K562 (cell line): ENCODE measurements around the gene CCDC9. TPM values are rescaled to one million over a fixed set of nuclear protein-coding genes. Genes with fewer than 3 reads are reported as not detected.

Experiments used
- DNMT1 ChIP-seq: fragments of 450-650 bp; IDR thresholded peaks from 2 replicates; pipeline ENCODE4 v1.6.1; 2016; ENCODE audit warnings: antibody characterized with exemption, mild to moderate bottlenecking
- FOXP1 ChIP-seq: sonication (generic); formaldehyde crosslinking; IDR thresholded peaks from 2 replicates; pipeline ENCODE4 v1.8.0; 2022; ENCODE audit warnings: mild to moderate bottlenecking, missing genetic modification reagents
- MCM2 ChIP-seq: fragments of 450-650 bp; IDR thresholded peaks from 2 replicates; pipeline ENCODE4 v1.6.1; 2017; ENCODE audit warnings: low read depth, mild to moderate bottlenecking
- NBN ChIP-seq: fragments of 450-650 bp; IDR thresholded peaks from 2 replicates; pipeline ENCODE4 v1.6.1; 2016; ENCODE audit warnings: low read depth, mild to moderate bottlenecking
- POLR2B ChIP-seq: fragments of 450-650 bp; IDR thresholded peaks from 2 replicates; pipeline ENCODE4 v1.6.1; 2018; ENCODE audit warnings: low read depth; ENCODE audit not compliant: partially characterized antibody
- SNRNP70 ChIP-seq: fragments of 200-400 bp; formaldehyde crosslinking; optimal IDR thresholded peaks from 2 replicates; pipeline ENCODE3; 2017; ENCODE audit warnings: low read depth, low read length
- ZFP30 ChIP-seq: fragments of 250-450 bp; sonication (Bioruptor Pico); IDR thresholded peaks from 2 replicates; pipeline ENCODE4 v1.8.0; 2022; ENCODE audit warnings: moderate library complexity, mild to moderate bottlenecking, inconsistent platforms, borderline replicate concordance
- ZNF232 ChIP-seq: sonication (generic); formaldehyde crosslinking; IDR thresholded peaks from 2 replicates; pipeline ENCODE4 v1.8.0; 2022; ENCODE audit warnings: mild to moderate bottlenecking, missing genetic modification reagents
- ZNF707 ChIP-seq: fragments of 250-450 bp; sonication (Bioruptor Pico); conservative IDR thresholded peaks from 2 replicates; pipeline ENCODE4 v1.8.0; 2022; ENCODE audit warnings: inconsistent platforms, mild to moderate bottlenecking, moderate library complexity
- ZNF778 ChIP-seq: fragments of 450-650 bp; formaldehyde crosslinking; IDR thresholded peaks from 2 replicates; pipeline ENCODE4 v1.4.0; 2020; ENCODE audit warnings: mild to moderate bottlenecking, moderate library complexity
- ZNF780A ChIP-seq: fragments of 250-450 bp; sonication (Bioruptor Pico); IDR thresholded peaks from 2 replicates; pipeline ENCODE4 v1.5.0; 2021; ENCODE audit warnings: mild to moderate bottlenecking
- ZNF79 ChIP-seq: fragments of 250-450 bp; sonication (Bioruptor Pico); IDR thresholded peaks from 2 replicates; pipeline ENCODE4 v1.4.0; 2020; ENCODE audit warnings: low read depth, mild to moderate bottlenecking, moderate library complexity
- ZSCAN32 ChIP-seq: fragments of 450-650 bp; formaldehyde crosslinking; IDR thresholded peaks from 2 replicates; pipeline ENCODE4 v1.4.0; 2020; ENCODE audit warnings: mild to moderate bottlenecking, moderate library complexity
- polyA plus RNA-seq, 8 experiments: library from polyadenylated mRNA; depleted of rRNA in 4 of 8; stranded (reverse) in 5 of 8; unstranded in 3 of 8; fragments of >200 nt; fragmentation: Nextera tagmentation in 2 of 8; fragmentation: Illumina TruSeq in 1 of 8; extraction: Ambion mirVana in 2 of 8; extraction: Trizol in 1 of 8; gene quantifications; 2 replicates each; pipeline versions ENCODE4 v1.2.1 to v1.2.3, GENCODE V29; 2011 to 2014; ENCODE audit warnings: inconsistent platforms in 1 of 8, missing spikeins in 1 of 8
- total RNA-seq, 7 experiments: library from RNA; depleted of rRNA in 6 of 7; stranded (reverse); fragments of >200 nt in 6 of 7; fragmentation: Illumina TruSeq in 2 of 7; extraction: Trizol in 2 of 7; gene quantifications; 2 replicates each; pipeline versions ENCODE4 v1.2.1 to v1.2.3, GENCODE V29; 2011 to 2021; ENCODE audit warnings: low replicate concordance in 1 of 7
- TF ChIP-seq, protein P1 (sequence below): fragments of 200-800 bp; sonication (Bioruptor generic); IDR thresholded peaks from 2 replicates; pipeline ENCODE4 v1.6.1; 2017; ENCODE audit warnings: missing genetic modification characterization, missing compliant biosample characterization
- TF ChIP-seq, protein P2 (sequence below): fragments of 450-650 bp; IDR thresholded peaks from 2 replicates; pipeline ENCODE4 v1.7.0; 2016; ENCODE audit warnings: borderline replicate concordance
- TF ChIP-seq, protein P3 (sequence below): fragments of 450-650 bp; conservative IDR thresholded peaks from 2 replicates; pipeline ENCODE4 v1.6.1; 2016; ENCODE audit warnings: missing genetic modification characterization, low read depth, mild to moderate bottlenecking, control low read depth, missing compliant biosample characterization
- TF ChIP-seq, protein P4 (sequence below): fragments of 250-450 bp; sonication (Bioruptor Pico); IDR thresholded peaks from 2 replicates; pipeline ENCODE4 v1.9.0; 2021; ENCODE audit warnings: mild to moderate bottlenecking
- TF ChIP-seq, protein P5 (sequence below): fragments of 250-450 bp; sonication (Bioruptor Pico); IDR thresholded peaks from 2 replicates; pipeline ENCODE4 v1.8.0; 2021; ENCODE audit warnings: mild to moderate bottlenecking, moderate library complexity
- TF ChIP-seq, protein P6 (sequence below): sonication (generic); formaldehyde crosslinking; IDR thresholded peaks from 2 replicates; pipeline ENCODE4 v1.8.1; 2023; ENCODE audit warnings: mild to moderate bottlenecking, missing genetic modification reagents

CCDC9 gene
- total and polyA plus RNA-seq, 9 of the 15 experiments (the other 6 are each of a cell fraction or from before 2014, with no cell fraction given), result 0.23 to 38.6 (median 8.4) TPM

DNA sequence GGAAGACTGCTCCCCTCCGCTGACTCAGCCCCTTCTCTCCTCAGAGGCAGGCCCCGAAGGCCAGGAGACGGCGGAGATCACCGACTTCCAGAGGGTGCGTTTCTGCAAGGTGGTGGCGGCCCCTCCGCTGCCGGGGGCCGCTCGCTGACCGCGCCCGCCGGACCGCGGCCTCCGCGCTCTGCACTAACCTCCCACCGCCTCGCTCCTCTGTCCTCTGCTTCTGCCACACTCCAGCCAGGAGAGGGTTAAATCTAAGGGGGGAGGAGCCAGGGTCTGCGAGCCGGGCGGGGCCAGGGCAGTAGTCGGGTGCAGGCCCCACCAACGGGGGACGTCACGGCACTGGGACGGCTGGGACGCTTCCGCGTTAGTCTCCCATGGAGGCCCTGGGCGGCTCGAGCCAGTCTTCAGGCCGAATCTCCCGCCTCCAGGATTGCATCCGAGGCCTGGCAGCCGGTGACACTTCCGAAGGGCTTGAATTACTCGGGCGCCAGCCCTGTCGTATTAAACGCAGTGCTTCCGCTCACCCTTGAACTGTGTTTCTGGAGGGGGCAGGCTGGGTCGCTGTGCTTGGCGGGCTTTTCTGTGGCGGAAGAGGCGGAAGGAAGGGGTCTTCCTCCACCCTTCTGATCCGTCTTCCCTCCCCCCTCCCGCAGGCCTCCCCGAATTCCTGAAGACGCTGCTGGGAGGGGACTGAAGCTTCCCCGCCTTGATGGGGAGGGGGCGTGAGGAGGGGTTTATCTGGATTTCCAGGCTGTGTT, 17.2 kb downstream of the CCDC9 start (continued):
- TF ChIP-seq, protein P1, sequence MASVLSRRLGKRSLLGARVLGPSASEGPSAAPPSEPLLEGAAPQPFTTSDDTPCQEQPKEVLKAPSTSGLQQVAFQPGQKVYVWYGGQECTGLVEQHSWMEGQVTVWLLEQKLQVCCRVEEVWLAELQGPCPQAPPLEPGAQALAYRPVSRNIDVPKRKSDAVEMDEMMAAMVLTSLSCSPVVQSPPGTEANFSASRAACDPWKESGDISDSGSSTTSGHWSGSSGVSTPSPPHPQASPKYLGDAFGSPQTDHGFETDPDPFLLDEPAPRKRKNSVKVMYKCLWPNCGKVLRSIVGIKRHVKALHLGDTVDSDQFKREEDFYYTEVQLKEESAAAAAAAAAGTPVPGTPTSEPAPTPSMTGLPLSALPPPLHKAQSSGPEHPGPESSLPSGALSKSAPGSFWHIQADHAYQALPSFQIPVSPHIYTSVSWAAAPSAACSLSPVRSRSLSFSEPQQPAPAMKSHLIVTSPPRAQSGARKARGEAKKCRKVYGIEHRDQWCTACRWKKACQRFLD, result peak; percentile 78; the same call in 1 of the 2 replicates
- TF ChIP-seq, protein P2, sequence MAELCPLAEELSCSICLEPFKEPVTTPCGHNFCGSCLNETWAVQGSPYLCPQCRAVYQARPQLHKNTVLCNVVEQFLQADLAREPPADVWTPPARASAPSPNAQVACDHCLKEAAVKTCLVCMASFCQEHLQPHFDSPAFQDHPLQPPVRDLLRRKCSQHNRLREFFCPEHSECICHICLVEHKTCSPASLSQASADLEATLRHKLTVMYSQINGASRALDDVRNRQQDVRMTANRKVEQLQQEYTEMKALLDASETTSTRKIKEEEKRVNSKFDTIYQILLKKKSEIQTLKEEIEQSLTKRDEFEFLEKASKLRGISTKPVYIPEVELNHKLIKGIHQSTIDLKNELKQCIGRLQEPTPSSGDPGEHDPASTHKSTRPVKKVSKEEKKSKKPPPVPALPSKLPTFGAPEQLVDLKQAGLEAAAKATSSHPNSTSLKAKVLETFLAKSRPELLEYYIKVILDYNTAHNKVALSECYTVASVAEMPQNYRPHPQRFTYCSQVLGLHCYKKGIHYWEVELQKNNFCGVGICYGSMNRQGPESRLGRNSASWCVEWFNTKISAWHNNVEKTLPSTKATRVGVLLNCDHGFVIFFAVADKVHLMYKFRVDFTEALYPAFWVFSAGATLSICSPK, result no peak
- TF ChIP-seq ZNF79, result no peak
- TF ChIP-seq ZSCAN32 (CRISPR knock-in tag), result no peak
- TF ChIP-seq, protein P3, sequence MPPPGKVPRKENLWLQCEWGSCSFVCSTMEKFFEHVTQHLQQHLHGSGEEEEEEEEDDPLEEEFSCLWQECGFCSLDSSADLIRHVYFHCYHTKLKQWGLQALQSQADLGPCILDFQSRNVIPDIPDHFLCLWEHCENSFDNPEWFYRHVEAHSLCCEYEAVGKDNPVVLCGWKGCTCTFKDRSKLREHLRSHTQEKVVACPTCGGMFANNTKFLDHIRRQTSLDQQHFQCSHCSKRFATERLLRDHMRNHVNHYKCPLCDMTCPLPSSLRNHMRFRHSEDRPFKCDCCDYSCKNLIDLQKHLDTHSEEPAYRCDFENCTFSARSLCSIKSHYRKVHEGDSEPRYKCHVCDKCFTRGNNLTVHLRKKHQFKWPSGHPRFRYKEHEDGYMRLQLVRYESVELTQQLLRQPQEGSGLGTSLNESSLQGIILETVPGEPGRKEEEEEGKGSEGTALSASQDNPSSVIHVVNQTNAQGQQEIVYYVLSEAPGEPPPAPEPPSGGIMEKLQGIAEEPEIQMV (tag), result no peak
- TF ChIP-seq FOXP1, result no peak; the same call in 1 of the 2 replicates
- TF ChIP-seq ZNF780A (CRISPR knock-in tag), result no peak
- TF ChIP-seq, protein P4, sequence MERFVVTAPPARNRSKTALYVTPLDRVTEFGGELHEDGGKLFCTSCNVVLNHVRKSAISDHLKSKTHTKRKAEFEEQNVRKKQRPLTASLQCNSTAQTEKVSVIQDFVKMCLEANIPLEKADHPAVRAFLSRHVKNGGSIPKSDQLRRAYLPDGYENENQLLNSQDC (CRISPR knock-in tag), result no peak
- no peak for TF ChIP-seq ZNF778
- 0 out of 2 replicates have a peak, but pooled peaks have one; percentile 68 for TF ChIP-seq ZNF232 (CRISPR knock-in tag)
- no peak for TF ChIP-seq MCM2
- TF ChIP-seq, protein P5, sequence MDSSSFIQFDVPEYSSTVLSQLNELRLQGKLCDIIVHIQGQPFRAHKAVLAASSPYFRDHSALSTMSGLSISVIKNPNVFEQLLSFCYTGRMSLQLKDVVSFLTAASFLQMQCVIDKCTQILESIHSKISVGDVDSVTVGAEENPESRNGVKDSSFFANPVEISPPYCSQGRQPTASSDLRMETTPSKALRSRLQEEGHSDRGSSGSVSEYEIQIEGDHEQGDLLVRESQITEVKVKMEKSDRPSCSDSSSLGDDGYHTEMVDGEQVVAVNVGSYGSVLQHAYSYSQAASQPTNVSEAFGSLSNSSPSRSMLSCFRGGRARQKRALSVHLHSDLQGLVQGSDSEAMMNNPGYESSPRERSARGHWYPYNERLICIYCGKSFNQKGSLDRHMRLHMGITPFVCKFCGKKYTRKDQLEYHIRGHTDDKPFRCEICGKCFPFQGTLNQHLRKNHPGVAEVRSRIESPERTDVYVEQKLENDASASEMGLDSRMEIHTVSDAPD (CRISPR knock-in tag), result no peak
- TF ChIP-seq ZFP30 (CRISPR knock-in tag), result no peak
- TF ChIP-seq NBN, result no peak
- TF ChIP-seq POLR2B, result peak; percentile 13
- no peak for TF ChIP-seq ZNF707 (CRISPR knock-in tag)
- no peak for TF ChIP-seq DNMT1
- no peak for TF ChIP-seq SNRNP70
- TF ChIP-seq, protein P6, sequence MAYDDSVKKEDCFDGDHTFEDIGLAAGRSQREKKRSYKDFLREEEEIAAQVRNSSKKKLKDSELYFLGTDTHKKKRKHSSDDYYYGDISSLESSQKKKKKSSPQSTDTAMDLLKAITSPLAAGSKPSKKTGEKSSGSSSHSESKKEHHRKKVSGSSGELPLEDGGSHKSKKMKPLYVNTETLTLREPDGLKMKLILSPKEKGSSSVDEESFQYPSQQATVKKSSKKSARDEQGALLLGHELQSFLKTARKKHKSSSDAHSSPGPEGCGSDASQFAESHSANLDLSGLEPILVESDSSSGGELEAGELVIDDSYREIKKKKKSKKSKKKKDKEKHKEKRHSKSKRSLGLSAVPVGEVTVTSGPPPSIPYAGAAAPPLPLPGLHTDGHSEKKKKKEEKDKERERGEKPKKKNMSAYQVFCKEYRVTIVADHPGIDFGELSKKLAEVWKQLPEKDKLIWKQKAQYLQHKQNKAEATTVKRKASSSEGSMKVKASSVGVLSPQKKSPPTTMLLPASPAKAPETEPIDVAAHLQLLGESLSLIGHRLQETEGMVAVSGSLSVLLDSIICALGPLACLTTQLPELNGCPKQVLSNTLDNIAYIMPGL (CRISPR knock-in tag), result no peak; the same call in 1 of the 2 replicates
